Hepatocyte (in vitro differentiated cells): ENCODE results near the gene ARCN1.

Experiments
- EZH2 ChIP-seq: fragments of 200-600 bp; sonication (generic); IDR thresholded peaks from 2 replicates; pipeline ENCODE4 v1.6.1; 2016; ENCODE audit warnings: antibody characterized with exemption, mild to moderate bottlenecking, borderline replicate concordance
- TF ChIP-seq, protein P1 (sequence below): fragments of 200-600 bp; sonication (generic); IDR thresholded peaks from 2 replicates; pipeline ENCODE4 v1.5.1; 2016; ENCODE audit warnings: antibody characterized with exemption, mild to moderate bottlenecking; ENCODE audit not compliant: poor library complexity

DNA sequence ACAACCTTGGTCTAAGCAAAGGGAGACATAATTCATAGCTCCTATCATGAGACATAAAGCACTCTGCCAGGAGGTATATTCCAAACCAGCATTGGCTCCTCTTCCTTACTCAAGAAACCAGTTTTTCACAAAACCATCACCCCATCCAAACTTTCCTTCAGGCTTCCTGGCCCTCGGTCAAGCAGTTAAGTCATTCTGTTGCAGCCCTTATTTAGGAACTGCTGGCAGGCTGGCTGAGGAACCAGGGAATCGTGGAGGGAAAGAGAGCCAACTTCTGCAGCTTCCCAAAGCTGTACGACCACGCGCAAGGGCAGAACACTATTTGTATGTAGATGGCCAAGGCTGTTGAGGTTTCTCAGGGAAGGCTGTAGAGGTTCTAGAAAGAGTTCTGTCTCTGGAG, 7.2 kb upstream of the ARCN1 start:
- TF ChIP-seq, protein P1, sequence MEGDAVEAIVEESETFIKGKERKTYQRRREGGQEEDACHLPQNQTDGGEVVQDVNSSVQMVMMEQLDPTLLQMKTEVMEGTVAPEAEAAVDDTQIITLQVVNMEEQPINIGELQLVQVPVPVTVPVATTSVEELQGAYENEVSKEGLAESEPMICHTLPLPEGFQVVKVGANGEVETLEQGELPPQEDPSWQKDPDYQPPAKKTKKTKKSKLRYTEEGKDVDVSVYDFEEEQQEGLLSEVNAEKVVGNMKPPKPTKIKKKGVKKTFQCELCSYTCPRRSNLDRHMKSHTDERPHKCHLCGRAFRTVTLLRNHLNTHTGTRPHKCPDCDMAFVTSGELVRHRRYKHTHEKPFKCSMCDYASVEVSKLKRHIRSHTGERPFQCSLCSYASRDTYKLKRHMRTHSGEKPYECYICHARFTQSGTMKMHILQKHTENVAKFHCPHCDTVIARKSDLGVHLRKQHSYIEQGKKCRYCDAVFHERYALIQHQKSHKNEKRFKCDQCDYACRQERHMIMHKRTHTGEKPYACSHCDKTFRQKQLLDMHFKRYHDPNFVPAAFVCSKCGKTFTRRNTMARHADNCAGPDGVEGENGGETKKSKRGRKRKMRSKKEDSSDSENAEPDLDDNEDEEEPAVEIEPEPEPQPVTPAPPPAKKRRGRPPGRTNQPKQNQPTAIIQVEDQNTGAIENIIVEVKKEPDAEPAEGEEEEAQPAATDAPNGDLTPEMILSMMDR = no peak
- TF ChIP-seq EZH2 = no peak
